RPMI8226 (cell line): ENCODE measurements around the gene GRIN1.
"Not testable (repeated sequence)": the region's sequence is repeated elsewhere in the genome, so short reads cannot be mapped to it uniquely, and the experiment has no call there.

Experiments
- DNase-seq: peaks from one replicate; pipeline ENCODE4 v3.0.0-alpha.2; 2015

GRIN1 gene

DNA sequence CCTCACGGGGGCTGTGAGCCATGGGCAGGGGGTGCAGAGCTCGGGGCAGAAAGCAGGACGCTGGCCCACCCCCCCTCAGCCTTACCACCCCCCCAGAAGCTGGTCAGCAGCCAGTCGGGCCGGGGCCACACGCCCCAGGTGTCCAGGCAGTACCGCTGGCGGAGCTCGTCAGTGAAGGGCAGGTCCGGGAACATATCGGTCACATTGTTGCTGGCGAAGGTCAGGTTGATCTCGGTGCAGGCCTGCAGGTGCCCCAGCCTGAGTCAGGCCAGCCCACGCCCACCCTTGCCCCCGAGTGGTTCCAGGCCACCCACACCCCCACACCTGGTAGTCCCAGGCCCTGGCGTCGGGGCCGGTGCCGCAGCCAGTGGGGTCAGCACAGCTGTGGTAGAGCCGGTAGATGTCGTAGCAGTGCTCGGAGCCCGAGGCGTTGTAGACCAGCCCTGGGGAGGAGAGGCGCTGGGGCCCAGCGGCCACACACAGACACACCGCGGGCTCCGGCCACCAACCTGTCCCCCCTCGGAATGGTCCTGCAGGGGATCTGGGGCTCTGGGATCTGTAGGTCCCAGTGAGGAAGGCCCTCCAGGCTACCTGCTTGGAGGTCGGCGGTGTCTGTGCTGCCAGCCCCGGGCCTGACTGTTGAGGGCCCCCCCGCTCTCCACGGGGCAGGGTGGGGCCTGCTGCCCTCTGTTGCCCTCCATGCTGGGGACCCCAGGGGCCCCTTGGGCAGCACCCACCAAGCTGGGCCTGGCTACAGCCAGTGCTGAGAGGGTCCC, 27.0 kb upstream of the GRIN1 start:
- DNase-seq = no peak

DNA sequence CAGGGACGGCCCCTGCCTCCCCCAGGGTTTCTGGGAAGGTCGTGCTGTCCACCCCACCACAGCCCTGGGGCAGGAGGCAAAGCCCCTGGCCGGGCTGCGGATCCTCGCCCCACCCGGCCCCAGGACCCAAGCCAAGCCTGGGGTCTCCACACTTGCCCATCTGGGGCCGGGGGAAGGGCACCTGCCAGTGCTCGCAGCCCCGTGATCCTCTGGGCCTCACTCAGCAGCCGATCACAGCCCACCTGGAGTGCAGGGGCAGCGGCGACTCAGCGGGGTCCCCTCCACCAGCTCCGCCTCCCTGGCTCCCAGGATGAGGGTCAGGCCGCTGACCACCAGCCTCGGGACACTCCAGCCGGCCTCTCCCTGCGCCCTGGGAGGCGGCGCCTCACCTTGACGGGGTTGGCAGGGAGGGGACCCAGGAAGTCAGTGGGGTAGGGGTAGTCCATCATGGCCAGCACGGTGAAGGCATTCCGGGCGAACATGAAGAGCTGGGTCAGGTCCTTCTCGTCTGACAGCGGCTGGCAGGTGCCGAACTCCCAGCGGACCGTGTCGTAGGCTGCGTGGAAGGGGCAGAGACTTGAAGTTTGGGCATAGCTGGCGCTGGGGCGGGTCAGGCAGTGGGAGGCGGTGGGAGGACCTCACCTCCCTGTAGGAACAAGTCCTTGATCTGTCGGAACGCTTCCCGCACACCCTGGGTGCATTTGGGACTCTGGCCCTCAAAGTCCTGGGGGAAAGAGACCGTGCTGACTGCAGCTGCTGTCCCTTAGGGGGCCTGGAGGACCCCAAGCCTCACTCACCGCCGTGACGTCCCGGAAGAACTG, 26.2 kb upstream of the GRIN1 start:
- DNase-seq = peak; percentile 7

DNA sequence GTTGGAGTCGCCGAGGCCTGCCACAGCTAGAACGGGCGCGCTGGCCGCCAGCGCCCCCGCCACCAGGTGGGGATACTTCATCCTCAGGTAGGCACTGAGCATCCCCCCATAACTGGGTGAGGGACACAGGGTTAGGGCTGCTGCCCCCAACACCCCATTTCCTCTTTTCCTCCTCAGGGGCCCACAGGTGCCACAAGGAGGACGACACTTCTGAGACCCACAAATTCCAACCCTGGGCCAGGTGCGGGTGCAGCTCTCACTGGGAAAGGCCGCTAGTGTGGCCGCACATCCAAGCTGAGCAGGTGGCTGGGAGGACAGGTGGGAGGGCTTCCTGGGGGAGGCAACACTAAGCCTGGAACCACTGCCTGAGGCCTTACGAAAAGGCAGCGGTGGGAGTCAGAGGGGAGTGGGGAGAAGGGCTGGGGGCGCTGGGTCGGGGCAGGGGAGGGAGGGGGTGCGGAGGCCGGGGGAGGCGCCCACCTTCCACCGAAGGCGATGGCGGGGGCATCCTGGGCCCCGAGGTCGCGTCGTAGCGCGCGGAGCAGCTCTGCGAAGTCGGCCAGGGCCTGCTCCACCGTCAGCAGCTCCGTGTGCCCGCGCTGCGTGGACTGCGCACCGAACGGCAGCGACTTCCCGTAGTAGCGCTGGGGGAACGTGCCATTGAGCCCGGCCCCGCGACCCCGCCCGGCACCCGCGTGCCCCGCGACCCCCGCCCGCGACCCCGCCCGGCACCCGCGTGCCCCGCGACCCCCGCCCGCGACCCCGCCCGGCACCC, 25.4 kb upstream of the GRIN1 start:
- peak; percentile 65 for DNase-seq

DNA sequence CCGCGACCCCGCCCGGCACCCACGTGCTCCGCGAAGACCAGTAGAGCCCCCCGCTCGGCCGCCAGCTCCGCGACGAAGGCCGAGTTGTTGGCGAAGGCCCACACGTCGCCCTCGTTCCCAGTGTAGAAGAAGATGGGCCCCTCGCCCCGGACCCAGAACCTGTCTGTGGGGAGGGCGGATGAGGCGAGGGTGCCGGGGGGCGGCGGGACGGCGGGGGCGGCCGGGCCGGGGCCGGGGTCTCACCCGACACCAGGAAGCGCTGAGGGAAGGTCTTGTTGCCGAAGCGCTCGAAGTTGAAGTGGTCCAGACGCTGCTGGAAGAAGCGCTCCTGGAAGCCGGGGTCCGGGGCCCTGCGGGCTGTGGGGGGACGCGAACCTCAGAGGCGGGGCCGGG, 24.7 kb upstream of the GRIN1 start:
- DNase-seq = peak; percentile 38

DNA sequence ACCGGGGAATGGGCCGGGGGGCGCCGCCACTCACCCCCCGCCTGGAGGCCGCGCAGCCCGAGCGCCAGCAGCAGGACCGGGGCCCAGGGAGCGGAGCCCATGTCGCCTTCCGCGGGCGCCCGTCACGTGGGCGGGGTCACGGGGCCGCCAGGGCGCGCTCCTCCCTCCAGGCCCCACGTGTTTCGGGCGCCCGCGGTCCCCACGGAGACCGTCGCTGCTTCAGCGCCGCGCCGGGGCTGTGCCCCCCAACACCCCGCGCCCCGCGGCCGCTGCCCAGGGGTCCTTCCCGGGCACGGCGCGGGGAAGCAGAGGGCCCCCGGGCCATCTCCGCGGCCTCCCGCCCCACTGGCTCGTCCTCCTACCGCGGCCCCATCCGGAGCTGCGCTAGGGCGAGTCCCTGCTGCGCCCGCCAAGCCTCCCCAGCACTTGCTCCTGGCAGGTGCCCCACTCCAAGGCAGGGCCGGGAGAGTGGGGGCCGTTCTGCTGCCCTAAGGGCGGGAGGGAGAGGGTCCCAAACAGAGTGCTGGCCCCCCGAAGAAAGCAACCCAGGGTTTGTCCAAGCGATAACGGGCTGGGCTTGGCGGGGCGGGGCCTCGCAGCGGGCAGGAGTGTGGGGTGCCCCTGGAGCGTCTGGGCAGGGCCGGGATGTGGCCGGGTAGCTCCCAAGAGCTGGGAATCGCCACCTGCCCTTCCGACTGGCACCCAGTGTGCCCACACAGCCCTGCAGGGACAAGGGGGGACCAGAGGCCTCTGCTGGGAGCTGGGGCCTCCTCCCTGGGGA, 24.2 kb upstream of the GRIN1 start, which contains the start of gene DPP7:
DPP7 (minus strand) TSS at position 121 of the 781 bp plus-strand sequence; CDS start at position 101, 20 bp downstream.
- peak; percentile 91 for DNase-seq

DNA sequence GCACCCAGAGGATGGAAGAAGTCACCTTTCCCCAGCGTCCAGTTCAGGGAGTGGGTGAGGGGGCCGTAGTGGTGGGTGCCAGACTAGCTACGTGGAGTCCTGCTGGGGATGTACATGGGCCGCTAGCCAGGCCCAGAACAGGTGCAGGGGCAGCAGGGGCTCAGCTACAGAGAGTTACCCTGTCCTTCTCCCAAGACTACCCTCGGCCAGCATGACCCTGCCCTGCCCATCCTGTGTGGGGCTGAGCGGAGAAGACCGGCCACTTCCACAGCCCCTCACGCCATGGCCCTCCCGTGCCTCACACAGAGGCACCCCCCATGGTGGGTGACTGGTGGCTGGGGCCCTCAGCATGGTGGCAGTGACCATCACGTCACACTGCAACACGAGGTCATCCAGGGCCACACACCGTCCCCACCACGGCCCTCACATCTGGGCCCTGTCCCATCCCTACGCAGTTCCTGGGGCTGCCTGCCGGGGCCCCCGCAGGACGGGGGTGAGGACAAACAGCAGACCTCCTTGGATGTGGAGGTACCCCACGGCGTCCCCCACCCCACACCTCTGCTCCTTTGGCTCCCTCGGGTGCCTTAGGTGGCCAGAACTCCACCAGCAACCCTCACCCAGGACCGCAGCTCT, 23.4 kb upstream of the GRIN1 start:
- DNase-seq = no peak

DNA sequence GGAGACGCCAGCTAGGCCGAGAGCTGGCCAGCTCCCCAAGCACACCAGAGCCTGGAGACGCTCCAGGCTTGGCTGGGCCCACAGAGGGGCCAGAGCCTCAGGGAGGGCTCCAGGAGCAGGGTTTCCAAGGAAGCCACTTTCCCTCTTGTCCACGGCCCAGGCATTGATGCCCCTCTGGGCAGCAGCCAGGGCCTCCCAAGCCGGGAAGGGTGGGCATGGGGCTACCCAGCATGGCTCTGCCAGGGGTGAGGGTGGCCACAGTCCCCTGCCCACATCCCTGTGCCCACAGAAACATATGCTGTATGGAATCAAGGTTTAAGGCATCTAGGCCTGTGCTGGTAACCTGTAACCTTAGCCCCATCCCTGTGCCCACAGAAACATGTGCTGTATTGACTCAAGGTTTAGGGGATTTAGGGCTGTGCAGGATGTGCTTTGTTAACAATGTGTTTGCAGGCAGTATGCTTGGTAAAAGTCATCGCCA, 22.9 kb upstream of the GRIN1 start:
- peak; percentile 4 for DNase-seq

DNA sequence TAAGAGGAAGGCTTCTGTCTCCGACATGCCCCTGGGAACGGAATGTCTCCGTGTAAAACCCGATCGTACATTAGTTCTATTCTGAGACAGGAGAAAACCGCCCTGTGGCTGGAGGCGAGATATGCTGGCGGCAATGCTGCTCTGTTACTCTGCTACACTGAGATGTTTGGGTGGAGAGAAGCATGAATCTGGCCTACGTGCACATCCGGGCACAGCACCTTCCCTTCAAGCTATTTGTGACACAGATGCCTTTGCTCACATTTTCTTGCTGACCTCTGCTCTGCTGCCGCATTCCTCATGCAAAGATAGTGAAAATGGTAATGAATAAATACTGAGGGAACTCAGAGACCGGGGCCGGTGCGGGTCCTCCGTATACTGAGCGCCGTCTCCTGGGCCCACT, 22.2 kb upstream of the GRIN1 start:
- no peak for DNase-seq

DNA sequence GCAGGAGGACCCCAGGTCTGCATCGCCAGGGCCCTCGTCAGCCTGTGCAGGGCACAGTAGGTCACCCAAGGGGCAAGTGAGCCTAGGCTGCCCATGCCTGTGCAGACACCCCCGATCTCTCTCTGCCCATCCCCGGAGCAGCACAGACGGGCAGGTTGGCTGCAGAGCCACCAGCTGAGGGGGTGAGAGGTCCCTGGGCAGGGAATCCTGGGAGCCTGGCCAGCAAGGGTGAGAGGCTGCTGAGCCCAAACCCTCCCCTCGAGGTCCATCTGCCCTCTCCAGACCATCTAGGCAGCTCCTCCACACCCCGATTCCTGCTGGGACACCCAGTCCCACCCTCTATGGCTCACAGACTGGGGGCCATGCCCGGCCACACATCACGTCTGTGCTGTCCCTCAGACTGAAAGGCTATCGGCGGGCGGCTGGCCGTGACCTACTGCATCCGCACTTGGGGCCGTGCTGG, 21.7 kb upstream of the GRIN1 start:
- no peak for DNase-seq

DNA sequence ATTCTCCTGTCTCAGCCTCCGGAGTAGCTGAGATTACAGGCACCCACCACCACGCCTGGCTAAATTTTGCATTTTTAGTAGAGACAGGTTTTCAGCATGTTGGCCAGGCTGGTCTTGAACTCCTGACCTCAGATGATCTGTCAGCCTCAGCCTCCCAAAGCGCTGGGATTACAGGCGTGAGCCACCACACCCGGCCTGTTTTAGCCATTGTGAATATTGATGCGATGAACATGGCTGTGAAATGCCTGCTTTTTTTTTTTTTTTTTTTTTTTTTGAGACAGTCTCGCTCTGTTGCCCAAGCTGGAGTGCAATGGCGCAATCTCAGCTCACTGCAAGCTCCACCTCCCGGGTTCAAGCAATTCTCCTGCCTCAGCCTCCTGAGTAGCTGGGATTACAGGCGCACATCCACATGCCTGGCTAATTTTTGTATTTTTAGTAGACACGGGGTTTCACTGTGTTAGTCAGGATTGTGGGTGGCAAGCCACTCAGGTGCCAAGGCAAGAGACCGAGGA, 20.8 kb upstream of the GRIN1 start:
- DNase-seq = not testable (repeated sequence)

DNA sequence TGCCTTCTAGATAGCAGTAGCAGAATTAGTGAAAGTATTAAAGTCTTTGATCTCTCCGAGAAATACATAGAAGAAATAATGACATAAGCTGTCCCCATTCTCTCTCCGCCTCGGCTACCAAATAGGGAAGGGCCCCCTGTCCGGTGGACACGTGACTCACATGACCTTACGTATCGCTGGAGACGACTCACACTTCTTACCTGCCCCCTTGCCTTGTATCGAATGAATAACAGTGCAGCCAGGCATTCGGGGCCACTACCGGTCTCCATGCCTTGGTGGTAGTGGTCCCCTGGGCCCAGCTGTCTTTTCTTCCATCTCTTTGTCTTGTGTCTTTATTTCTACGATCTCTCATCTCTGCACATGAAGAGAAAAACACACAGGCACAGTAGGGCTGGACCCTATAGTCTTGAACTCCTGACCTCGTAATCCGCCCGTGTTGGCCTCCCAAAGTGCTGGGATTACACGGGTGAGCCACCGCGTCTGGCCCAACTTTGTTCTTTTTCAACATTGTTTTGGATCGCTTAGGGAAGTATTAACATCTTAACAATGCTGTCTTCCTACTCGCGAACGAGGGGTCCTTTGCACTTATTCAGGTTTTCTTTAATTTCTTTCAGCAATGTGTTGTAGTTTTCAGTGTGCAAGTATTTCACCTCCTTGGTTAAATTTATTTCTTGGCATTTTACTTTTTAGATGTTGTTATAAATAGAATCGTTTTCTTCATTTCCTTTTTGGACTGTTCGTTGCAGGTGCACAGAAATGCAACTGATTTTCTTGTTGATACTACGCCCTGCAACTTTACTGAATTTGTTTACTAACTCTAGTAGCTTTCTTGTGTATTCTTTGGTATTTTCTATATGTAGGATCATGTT, 16.8 kb upstream of the GRIN1 start:
- not testable (repeated sequence) for DNase-seq

DNA sequence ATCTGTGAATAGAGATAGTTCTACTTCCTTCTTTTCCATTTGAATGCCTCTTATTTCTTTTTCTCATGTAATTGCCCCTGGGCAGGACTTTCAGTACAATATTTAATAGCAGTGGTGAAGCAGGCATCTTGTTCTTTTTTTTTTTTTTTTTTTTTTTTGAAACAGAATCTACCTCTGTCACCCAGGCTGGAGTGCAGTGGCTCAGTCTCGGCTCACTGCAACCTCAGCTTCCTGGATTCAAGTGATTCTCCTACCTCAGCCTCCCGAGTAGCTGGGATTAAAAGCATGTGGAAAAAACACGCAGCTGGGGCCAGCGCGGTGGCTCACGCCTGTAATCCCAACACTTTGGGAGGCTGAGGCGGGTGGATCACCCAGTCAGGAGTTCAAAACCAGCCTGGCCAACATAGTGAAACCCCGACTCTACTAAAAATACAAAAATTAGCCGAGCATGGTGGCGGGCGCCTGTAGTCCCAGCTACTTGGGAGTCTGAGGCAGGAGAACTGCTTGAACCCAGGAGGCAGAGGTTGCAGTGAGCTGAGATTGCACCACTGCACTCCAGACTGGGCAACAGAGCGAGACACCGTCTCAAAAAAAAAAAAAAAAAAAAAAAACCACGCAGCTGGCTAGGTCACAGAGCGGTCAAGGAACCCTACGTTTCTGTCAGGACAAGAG, 16.0 kb upstream of the GRIN1 start:
- DNase-seq = not testable (repeated sequence)

DNA sequence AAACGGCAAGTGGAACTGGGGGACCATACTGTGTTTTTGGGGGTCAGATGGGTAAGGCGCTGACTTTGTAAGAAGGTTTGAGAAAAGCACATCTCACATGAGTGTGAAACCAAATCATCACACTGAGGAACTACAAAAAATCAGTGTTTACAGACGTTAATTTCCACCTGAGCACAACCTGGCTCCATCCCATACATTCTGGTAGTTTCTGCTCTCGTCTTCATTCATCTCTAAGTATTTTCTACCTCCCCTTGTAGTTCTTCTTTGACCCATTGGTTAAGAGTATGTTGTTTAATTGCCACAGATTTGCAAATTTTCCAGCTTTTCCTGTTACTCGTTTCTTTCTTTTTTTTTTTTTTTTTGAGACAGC, 15.5 kb upstream of the GRIN1 start:
- no peak for DNase-seq

DNA sequence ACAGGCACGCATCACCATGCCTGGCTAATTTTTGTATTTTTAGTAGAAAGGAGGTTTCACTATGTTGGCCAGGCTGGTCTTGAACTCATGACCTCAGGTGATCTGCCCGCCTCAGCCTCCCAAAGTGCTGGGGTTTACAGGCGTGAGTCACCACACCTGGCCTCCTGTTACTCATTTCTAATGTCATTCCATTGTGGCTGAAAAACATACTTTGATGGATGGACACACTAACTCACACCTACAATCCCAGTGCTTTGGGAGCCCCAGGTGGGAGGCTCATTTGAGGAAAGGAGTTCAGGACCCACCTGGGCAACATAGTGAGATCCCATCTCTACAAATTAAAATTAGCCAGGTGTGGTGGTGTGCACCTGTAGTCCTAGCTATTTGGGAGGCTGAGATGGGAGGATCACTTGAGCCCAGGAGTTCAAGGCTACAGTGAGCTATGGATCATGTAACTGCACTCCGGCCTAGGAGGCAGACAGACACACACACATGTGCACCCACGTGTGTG, 14.9 kb upstream of the GRIN1 start:
- DNase-seq = not testable (repeated sequence)

DNA sequence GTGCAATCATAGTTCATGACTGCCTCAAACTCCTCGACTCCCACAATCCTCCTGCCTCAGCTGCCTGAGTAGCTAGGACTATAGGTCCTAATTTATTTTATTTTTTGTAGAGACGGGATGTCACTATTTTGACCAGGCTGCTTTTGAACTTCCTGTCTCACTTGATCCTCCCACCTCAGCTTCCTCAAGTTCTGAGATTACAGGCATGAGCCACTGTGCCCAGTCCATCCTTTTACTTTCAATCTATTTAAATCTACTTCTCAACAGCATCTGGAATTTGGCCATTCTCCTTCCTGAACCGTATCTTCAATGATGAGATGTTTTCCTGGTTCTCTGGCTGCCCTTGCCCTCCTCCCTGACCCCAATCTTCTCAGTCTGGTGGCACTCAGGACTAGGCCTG, 12.2 kb upstream of the GRIN1 start:
- DNase-seq = no peak

DNA sequence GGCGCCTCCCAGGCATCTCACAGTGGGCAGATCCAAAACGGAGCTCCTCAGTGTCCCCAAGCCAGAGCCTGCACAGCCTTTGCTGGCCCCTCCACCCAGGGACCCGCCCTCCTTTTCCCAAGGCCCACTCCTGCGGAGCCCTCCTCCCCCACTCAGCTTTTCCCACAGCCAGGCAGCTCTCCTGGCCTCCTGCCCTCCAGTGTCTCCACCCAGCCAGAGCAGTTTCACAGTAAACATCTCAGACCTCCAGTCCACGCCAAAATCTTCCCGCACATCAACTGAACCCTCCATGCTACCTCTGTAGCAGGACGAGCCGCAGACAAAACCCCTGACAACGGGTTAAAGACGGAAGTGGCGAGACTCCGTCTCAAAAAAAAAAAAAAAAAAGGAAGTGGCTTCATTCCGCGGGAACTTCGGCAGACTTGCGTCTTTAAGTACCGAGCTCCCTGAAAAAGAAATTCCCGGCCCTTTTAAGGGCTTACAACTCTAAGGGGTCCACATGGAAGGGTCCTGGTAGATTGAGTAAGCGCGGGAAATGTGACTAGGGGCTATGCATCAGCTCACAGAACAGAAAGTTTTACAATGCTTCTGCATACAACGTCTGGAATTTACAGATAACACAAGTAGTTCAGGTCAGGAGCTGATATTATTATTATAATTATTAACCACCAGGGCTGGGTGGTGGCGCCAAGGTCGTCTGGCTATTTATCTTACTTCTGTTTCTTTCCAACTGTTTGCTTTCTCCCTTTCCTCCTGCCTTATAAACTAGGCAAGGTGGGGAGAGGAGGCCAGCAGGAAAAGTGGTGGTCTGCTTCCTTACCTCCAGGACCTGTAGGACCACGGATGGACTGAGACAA, 11.4 kb upstream of the GRIN1 start:
- DNase-seq = peak; percentile 89

DNA sequence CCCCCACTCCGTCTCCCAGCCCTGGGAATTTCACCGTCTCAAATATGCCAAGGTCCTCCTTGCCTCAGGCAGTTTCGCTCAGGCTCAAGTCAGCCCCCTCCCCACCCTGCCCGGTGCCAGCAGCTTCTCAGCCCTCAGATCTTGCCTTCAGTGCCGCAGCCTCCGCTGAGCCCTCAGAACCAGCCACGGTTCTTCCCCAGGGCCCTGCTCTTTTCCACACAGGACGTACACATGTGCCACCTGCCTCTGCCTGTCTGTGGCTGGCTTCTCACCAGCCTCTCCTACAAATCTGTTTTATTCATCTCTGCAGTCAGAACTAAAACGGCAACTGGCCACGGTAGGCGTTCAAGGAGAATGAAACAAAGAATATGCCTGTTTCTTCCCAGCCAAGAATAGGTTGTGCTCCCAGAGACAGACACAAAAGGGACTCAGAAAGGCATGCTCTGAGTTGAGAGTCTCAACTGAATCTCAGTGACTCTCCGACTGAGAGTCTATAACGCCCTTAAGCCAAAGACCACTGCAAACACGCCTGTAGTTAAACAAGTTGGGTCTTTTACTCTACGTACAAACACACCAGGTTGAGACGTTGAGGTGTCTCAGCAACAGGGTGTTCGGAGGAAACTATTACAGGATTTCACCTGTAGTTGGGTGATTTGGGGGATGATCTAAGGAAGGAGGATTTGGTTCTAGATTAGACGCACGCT, 10.6 kb upstream of the GRIN1 start:
- peak; percentile 50 for DNase-seq

DNA sequence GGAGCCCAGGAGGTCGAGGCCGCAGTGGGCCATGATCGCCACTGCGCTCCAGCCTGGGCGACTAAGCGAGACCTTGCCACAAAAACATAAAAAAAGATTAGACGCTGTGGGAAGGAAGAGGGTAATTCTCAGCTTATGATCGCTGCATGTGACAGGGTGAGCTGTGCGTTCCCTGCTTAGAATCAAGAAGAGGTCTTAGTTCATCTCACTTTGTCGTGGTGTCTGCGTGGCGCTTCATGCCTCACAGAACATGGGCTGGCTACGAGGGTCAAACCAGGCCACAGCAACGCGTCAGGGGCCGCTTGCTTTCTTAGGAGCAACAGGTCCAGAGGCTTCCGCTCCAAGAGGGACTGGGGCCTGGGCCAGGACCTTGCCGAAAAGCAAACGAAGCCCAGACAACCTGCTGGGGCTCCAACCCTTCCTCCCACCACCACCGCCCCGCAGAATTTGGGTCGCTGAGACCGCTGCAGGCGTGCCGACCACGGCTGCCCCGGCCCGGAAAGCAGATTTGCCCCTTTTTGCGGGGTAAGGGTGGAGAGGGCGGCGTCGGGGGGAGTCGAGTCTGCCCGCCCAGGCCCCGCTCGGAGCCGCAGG, 10.0 kb upstream of the GRIN1 start:
- peak; percentile 57 for DNase-seq
